MCF 10A (cell line): Measurements from ENCODE around the gene KCNIP1. TPM values are rescaled to one million over a fixed set of nuclear protein-coding genes. Genes with fewer than 3 reads are reported as not detected.

Experiments
- BruUV-seq: library from RNA; stranded (reverse); fragments of 400-500 nt; replicated peaks from 2 replicates; lab custom pipeline; 2021; lab: Mats Ljungman, UMichigan
- CTCF ChIA-PET: fragments of 300-600 bp; sonication (Branson Sonifier 250); formaldehyde crosslinking; extraction: SDS; loops from one replicate; lab custom pipeline; 2021; ENCODE audit warnings: antibody characterized with exemption, inconsistent platforms; lab: Yijun Ruan, JAX
- POLR2A ChIA-PET: fragments of 300-600, 350-650 bp; sonication (Branson Sonifier 250); formaldehyde crosslinking; extraction: SDS; loops from one replicate; lab custom pipeline; 2020; ENCODE audit warnings: antibody characterized with exemption, inconsistent platforms; lab: Yijun Ruan, JAX
- DNase-seq: peaks from one replicate; pipeline ENCODE4 v3.0.0-alpha.2; 2018; ENCODE audit not compliant: unreplicated experiment
- H3K27ac Mint-ChIP-seq: one replicate; pipeline ENCODE4 v1.8.0; 2022; ENCODE audit warnings: mild to moderate bottlenecking, low read depth, mixed read lengths; ENCODE audit not compliant: unreplicated experiment
- H3K27me3 Mint-ChIP-seq: one replicate; pipeline ENCODE4 v1.8.0; 2022; ENCODE audit warnings: mixed read lengths; ENCODE audit not compliant: insufficient read depth, unreplicated experiment
- H3K36me3 Mint-ChIP-seq: one replicate; pipeline ENCODE4 v1.8.0; 2022; ENCODE audit warnings: mild to moderate bottlenecking, moderate library complexity, mixed read lengths; ENCODE audit not compliant: insufficient read depth, unreplicated experiment
- H3K4me1 Mint-ChIP-seq: one replicate; pipeline ENCODE4 v1.8.0; 2022; ENCODE audit warnings: mixed read lengths; ENCODE audit not compliant: insufficient read depth, unreplicated experiment
- H3K4me3 Mint-ChIP-seq: one replicate; pipeline ENCODE4 v1.8.0; 2022; ENCODE audit warnings: mild to moderate bottlenecking, moderate library complexity, mixed read lengths; ENCODE audit not compliant: unreplicated experiment
- H3K9me3 Mint-ChIP-seq: one replicate; pipeline ENCODE4 v1.8.0; 2022; ENCODE audit warnings: mixed read lengths; ENCODE audit not compliant: unreplicated experiment
- CTCF ChIP-seq: fragments of 200-600 bp; IDR thresholded peaks from one replicate; pipeline ENCODE4 v1.8.0; 2022; ENCODE audit warnings: antibody characterized with exemption, mild to moderate bottlenecking; ENCODE audit not compliant: unreplicated experiment
- intact Hi-C: fragments of 100-400 bp; cut with micrococcal nuclease; formaldehyde crosslinking; loops from 2 replicates; pipeline ENCODE4 v1.14.1; 2022
- total RNA-seq: library from RNA; stranded (reverse); gene quantifications from 2 replicates; pipeline ENCODE4 v1.2.3, GENCODE V29; 2022

The KCNIP1 gene
- total RNA-seq, 1 experiment from 2014 or later = not detected

GRCh38 chr5:170510126-170510525, 6.3 kb downstream of the KCNIP1 start:
- no TSS peak for BruUV-seq
- H3K4me1 Mint-ChIP-seq = no peaks in the 10 kb centered on the region
- H3K27me3 Mint-ChIP-seq = no peaks in the 10 kb centered on the region
- H3K4me3 Mint-ChIP-seq = no peak overlapping the region
- ChIA-PET POLR2A (interaction anchor here (1.2 kb wide), 1 partner anchor 55 kb away, joined by 3 read pairs; no protein-coding TSS in a partner anchor), CTCF (interaction anchor here (0.6 to 1.1 kb wide), 4 partner anchors 12 to 122 kb away, joined by 3 to 6 read pairs (median 3); no protein-coding TSS in a partner anchor)
- no peak overlapping the region for H3K27ac Mint-ChIP-seq
- H3K36me3 Mint-ChIP-seq = no peaks in the 10 kb centered on the region
- intact Hi-C loops = no loop called here
- no peaks in the 10 kb centered on the region for H3K9me3 Mint-ChIP-seq
- no peak for DNase-seq
- no peak for TF ChIP-seq CTCF

GRCh38 chr5:170510559-170510958, 6.7 kb downstream of the KCNIP1 start:
- Mint-ChIP-seq H3K36me3 (no peaks in the 10 kb centered on the region), H3K27me3 (no peaks in the 10 kb centered on the region), H3K4me1 (no peaks in the 10 kb centered on the region), H3K4me3 (no peak overlapping the region), H3K9me3 (no peaks in the 10 kb centered on the region), H3K27ac (no peak overlapping the region)
- no peak for DNase-seq
- TF ChIP-seq CTCF = no peak
- ChIA-PET POLR2A (no interaction called here), CTCF (interaction anchor here (0.5 to 1.1 kb wide), 3 partner anchors 76 to 282 kb away, joined by 3 to 6 read pairs (median 4); no protein-coding TSS in a partner anchor)
- no TSS peak for BruUV-seq
- intact Hi-C loops = no loop called here

GRCh38 chr5:170511551-170512258, 7.9 kb downstream of the KCNIP1 start:
- Mint-ChIP-seq H3K27ac (no peak overlapping the region), H3K4me1 (no peaks in the 10 kb centered on the region), H3K27me3 (no peaks in the 10 kb centered on the region), H3K36me3 (no peaks in the 10 kb centered on the region), H3K9me3 (no peaks in the 10 kb centered on the region), H3K4me3 (no peak overlapping the region)
- POLR2A ChIA-PET = no interaction called here
- intact Hi-C loops = no loop called here
- DNase-seq = no peak
- CTCF ChIA-PET = interaction anchor here (0.8 kb wide), 1 partner anchor 78 kb away, joined by 3 read pairs; no protein-coding TSS in a partner anchor
- BruUV-seq = no TSS peak
- TF ChIP-seq CTCF = no peak

GRCh38 chr5:170513856-170514525, 10.2 kb downstream of the KCNIP1 start:
- ChIA-PET POLR2A (interaction anchor here (0.6 kb wide), 1 partner anchor 25 kb away, joined by 3 read pairs; no protein-coding TSS in a partner anchor), CTCF (interaction anchor here (0.5 kb wide), 1 partner anchor 828 kb away, joined by 4 read pairs; no protein-coding TSS in a partner anchor)
- Mint-ChIP-seq H3K4me1 (no peaks in the 10 kb centered on the region), H3K27me3 (peaks cover under 1% of the 10 kb centered on the region), H3K27ac (no peak overlapping the region), H3K9me3 (no peaks in the 10 kb centered on the region), H3K4me3 (no peak overlapping the region), H3K36me3 (no peaks in the 10 kb centered on the region)
- TF ChIP-seq CTCF = no peak
- no peak for DNase-seq
- intact Hi-C loops = no loop called here
- no TSS peak for BruUV-seq
